ENCODE results near the gene RBFOX2.

DNA sequence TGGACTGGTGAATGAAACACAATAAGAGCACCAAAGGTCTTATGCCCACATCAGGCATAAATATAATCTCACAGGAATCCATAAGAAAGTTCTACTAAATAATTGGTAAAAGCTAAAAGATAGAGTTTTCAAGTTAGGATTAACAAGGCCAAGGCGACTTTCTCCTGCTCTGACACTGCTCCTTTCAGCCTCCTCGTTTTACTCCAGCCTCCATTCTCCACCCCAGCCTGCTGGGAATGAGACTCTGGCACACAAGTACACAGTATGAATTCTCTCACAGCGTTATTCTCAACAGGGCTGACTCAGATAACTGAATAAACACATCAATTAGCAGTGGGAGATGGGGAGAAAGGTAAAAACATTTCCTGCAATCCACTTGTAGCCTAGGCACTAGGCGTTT lies 216.0 kb downstream of the RBFOX2 start:
- TF ChIP-seq, protein P1, sequence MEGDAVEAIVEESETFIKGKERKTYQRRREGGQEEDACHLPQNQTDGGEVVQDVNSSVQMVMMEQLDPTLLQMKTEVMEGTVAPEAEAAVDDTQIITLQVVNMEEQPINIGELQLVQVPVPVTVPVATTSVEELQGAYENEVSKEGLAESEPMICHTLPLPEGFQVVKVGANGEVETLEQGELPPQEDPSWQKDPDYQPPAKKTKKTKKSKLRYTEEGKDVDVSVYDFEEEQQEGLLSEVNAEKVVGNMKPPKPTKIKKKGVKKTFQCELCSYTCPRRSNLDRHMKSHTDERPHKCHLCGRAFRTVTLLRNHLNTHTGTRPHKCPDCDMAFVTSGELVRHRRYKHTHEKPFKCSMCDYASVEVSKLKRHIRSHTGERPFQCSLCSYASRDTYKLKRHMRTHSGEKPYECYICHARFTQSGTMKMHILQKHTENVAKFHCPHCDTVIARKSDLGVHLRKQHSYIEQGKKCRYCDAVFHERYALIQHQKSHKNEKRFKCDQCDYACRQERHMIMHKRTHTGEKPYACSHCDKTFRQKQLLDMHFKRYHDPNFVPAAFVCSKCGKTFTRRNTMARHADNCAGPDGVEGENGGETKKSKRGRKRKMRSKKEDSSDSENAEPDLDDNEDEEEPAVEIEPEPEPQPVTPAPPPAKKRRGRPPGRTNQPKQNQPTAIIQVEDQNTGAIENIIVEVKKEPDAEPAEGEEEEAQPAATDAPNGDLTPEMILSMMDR (IDR thresholded peaks at IDR 0.05): no peak
- TF ChIP-seq POLR2A (IDR thresholded peaks at IDR 0.05): no peak
